H1 (cell line): Measurements from ENCODE around the gene ADCY1. TPM values are rescaled to one million over a fixed set of nuclear protein-coding genes. Genes with fewer than 3 reads are reported as not detected.

Source experiments
- CTCF ChIA-PET: fragments of 300-600 bp; sonication (Branson Sonifier 250); formaldehyde crosslinking; loops from one replicate; lab custom pipeline; 2021; ENCODE audit not compliant: partially characterized antibody; lab: Charles Lee
- POLR2A ChIA-PET: fragments of 300-600 bp; sonication (Branson Sonifier 250); formaldehyde crosslinking; loops from one replicate; lab custom pipeline; 2021; ENCODE audit warnings: inconsistent platforms; ENCODE audit not compliant: partially characterized antibody; lab: Charles Lee
- DNase-seq, 2 experiments: peaks; one replicate each; pipeline versions ENCODE4 v3.0.0 to v3.0.0-alpha.2; 2010 to 2022; ENCODE audit warnings: low spot score in 2 of 2, low read depth in 1 of 2, mixed read lengths in 1 of 2
- FAIRE-seq: peaks from 2 replicates; lab custom pipeline; 2011; peaks lifted over from hg19 to GRCh38; lab: Jason Lieb, UNC
- H2AFZ ChIP-seq: 2 replicates; pipeline ENCODE4 v1.8.1; 2012; ENCODE audit warnings: low read length, inconsistent platforms
- H2AK5ac ChIP-seq: 2 replicates; pipeline ENCODE4 v1.6.1; 2013; ENCODE audit warnings: low read depth, low read length
- H2BK120ac ChIP-seq: replicated peaks from 2 replicates; pipeline ENCODE3; 2013; ENCODE audit warnings: low read depth, low read length, inconsistent platforms
- H2BK12ac ChIP-seq: 2 replicates; pipeline ENCODE4 v1.6.1; 2013; ENCODE audit warnings: low read depth, low read length
- H2BK15ac ChIP-seq: 2 replicates; pipeline ENCODE4 v1.6.1; 2013; ENCODE audit warnings: low read length
- H2BK20ac ChIP-seq: 2 replicates; pipeline ENCODE4 v1.6.1; 2013; ENCODE audit warnings: low read length
- H2BK5ac ChIP-seq: 2 replicates; pipeline ENCODE4 v1.6.1; 2013; ENCODE audit warnings: low read depth, low read length
- H3K14ac ChIP-seq: 2 replicates; pipeline ENCODE4 v1.6.1; 2013; ENCODE audit warnings: inconsistent platforms; ENCODE audit not compliant: insufficient read length
- H3K18ac ChIP-seq: 2 replicates; pipeline ENCODE4 v1.6.1; 2013; ENCODE audit warnings: low read length; ENCODE audit errors: extremely low read depth
- H3K23ac ChIP-seq: 2 replicates; pipeline ENCODE4 v1.6.1; 2013; ENCODE audit warnings: inconsistent platforms; ENCODE audit not compliant: insufficient read length
- H3K23me2 ChIP-seq: 2 replicates; pipeline ENCODE4 v1.6.1; 2013; ENCODE audit warnings: low read depth, low read length
- H3K27ac ChIP-seq: 2 replicates; pipeline ENCODE4 v1.6.1; 2011; ENCODE audit warnings: low read depth, low read length, inconsistent platforms
- H3K27me3 ChIP-seq, 4 experiments: replicated peaks in 1 of 4; 1 replicate in 1 of 4; 2 replicates in 3 of 4; pipeline versions ENCODE4 v1.6.1 to v1.8.1; 2011 to 2013; ENCODE audit warnings: low read length in 3 of 4, mild to moderate bottlenecking in 3 of 4, inconsistent platforms in 2 of 4, mixed read lengths in 2 of 4, moderate library complexity in 1 of 4; ENCODE audit not compliant: control insufficient read depth in 3 of 4, insufficient read depth in 3 of 4; ENCODE audit errors: extremely low read depth in 1 of 4
- H3K36me3 ChIP-seq, 4 experiments: 2 replicates each; pipeline versions ENCODE4 v1.6.1 to v1.8.1; 2011 to 2013; ENCODE audit warnings: mild to moderate bottlenecking in 4 of 4, low read length in 3 of 4, moderate library complexity in 2 of 4, control low read depth in 1 of 4, inconsistent platforms in 1 of 4; ENCODE audit not compliant: insufficient read depth in 4 of 4, control insufficient read depth in 2 of 4
- H3K4ac ChIP-seq: replicated peaks from 2 replicates; pipeline ENCODE3; 2013; ENCODE audit warnings: low read length, low read depth, mixed read lengths, inconsistent platforms; ENCODE audit not compliant: insufficient read length
- H3K4me1 ChIP-seq, 4 experiments: replicated peaks in 1 of 4; 1 replicate in 1 of 4; 2 replicates in 3 of 4; pipeline versions ENCODE4 v1.6.1 to v1.8.1; 2011 to 2013; ENCODE audit warnings: low read length in 3 of 4, inconsistent platforms in 2 of 4, mixed read lengths in 1 of 4; ENCODE audit not compliant: insufficient read depth in 4 of 4, control insufficient read depth in 3 of 4
- H3K4me2 ChIP-seq, 2 experiments: 2 replicates each; pipeline versions ENCODE4 v1.6.1 to v1.8.1; 2011 to 2013; ENCODE audit warnings: low read depth in 2 of 2, low read length in 2 of 2, control low read depth in 1 of 2, inconsistent platforms in 1 of 2, mild to moderate bottlenecking in 1 of 2; ENCODE audit not compliant: insufficient read depth in 1 of 2
- H3K4me3 ChIP-seq, 4 experiments: fragments of 200-600, 300-600 bp in 1 of 4; sonication (generic), shearing (Covaris generic), sonication (Bioruptor Twin) in 1 of 4; 2 replicates each; pipeline versions ENCODE4 v1.5.1 to v1.8.1; 2011 to 2016; ENCODE audit warnings: low read length in 4 of 4, low read depth in 3 of 4, control low read depth in 2 of 4, inconsistent platforms in 2 of 4, mild to moderate bottlenecking in 2 of 4, mixed read lengths in 1 of 4, moderate library complexity in 1 of 4; ENCODE audit not compliant: insufficient read depth in 2 of 4; ENCODE audit errors: extremely low read depth in 1 of 4
- H3K56ac ChIP-seq: replicated peaks from 2 replicates; pipeline ENCODE3; 2013; ENCODE audit warnings: low read depth, mild to moderate bottlenecking, mixed read lengths, low read length, inconsistent platforms; ENCODE audit not compliant: insufficient read length
- H3K79me1 ChIP-seq: 2 replicates; pipeline ENCODE4 v1.6.1; 2013; ENCODE audit warnings: low read depth, low read length, control low read depth
- H3K79me2 ChIP-seq, 2 experiments: 2 replicates each; pipeline versions ENCODE4 v1.6.1 to v1.8.1; 2012 to 2013; ENCODE audit warnings: low read length in 2 of 2, mild to moderate bottlenecking in 2 of 2, inconsistent platforms in 1 of 2; ENCODE audit not compliant: insufficient read depth in 2 of 2, control insufficient read depth in 1 of 2
- H3K9ac ChIP-seq, 4 experiments: replicated peaks in 1 of 4; 1 replicate in 1 of 4; 2 replicates in 3 of 4; pipeline versions ENCODE4 v1.6.1 to v1.8.1; 2011 to 2013; ENCODE audit warnings: low read depth in 3 of 4, low read length in 3 of 4, control low read depth in 2 of 4, mild to moderate bottlenecking in 2 of 4, moderate library complexity in 2 of 4, inconsistent platforms in 1 of 4; ENCODE audit errors: extremely low read depth in 1 of 4
- H3K9me3 ChIP-seq, 2 experiments: 2 replicates each; pipeline versions ENCODE4 v1.6.1 to v1.8.1; 2012 to 2013; ENCODE audit warnings: mild to moderate bottlenecking in 2 of 2, moderate library complexity in 2 of 2, control low read depth in 1 of 2, inconsistent platforms in 1 of 2, low read depth in 1 of 2, low read length in 1 of 2, mixed read lengths in 1 of 2; ENCODE audit not compliant: insufficient read depth in 2 of 2
- H4K20me1 ChIP-seq, 2 experiments: replicated peaks in 1 of 2; 2 replicates each; pipeline versions ENCODE3 to v1.8.1; 2011 to 2013; ENCODE audit warnings: inconsistent platforms in 2 of 2, low read length in 2 of 2, mild to moderate bottlenecking in 1 of 2; ENCODE audit not compliant: insufficient read depth in 2 of 2, control insufficient read depth in 1 of 2
- H4K5ac ChIP-seq: 2 replicates; pipeline ENCODE4 v1.6.1; 2013; ENCODE audit warnings: low read length, low read depth, mixed read lengths, inconsistent platforms; ENCODE audit not compliant: insufficient read length
- H4K8ac ChIP-seq: 2 replicates; pipeline ENCODE4 v1.8.0; 2013; ENCODE audit warnings: mild to moderate bottlenecking, moderate library complexity, low read length, inconsistent platforms; ENCODE audit not compliant: insufficient read depth; ENCODE audit errors: extremely low read depth
- H4K91ac ChIP-seq: replicated peaks from 2 replicates; pipeline ENCODE3; 2013; ENCODE audit warnings: low read length, mixed read lengths, inconsistent platforms; ENCODE audit not compliant: insufficient read length
- BCL11A ChIP-seq, 2 experiments: IDR thresholded peaks; one replicate each; pipeline ENCODE4 v1.6.1; 2011; ENCODE audit warnings: low read depth in 2 of 2, low read length in 2 of 2, mild to moderate bottlenecking in 2 of 2
- EP300 ChIP-seq, 2 experiments: IDR thresholded peaks; 1 replicate in 1 of 2; 2 replicates in 1 of 2; pipeline ENCODE4 v1.6.1; 2011 to 2012; ENCODE audit warnings: low read depth in 2 of 2, low read length in 2 of 2, mild to moderate bottlenecking in 2 of 2, borderline replicate concordance in 1 of 2, inconsistent platforms in 1 of 2, moderate library complexity in 1 of 2
- GTF2F1 ChIP-seq: IDR thresholded peaks from 2 replicates; pipeline ENCODE4 v1.6.1; 2012; ENCODE audit warnings: low read depth, low read length, improper control_type of control experiment, borderline replicate concordance
- POLR2A ChIP-seq, 2 experiments: IDR thresholded peaks; 1 replicate in 1 of 2; 2 replicates in 1 of 2; pipeline ENCODE4 v1.6.1; 2011; ENCODE audit warnings: low read depth in 2 of 2, low read length in 2 of 2, mild to moderate bottlenecking in 2 of 2; ENCODE audit errors: control extremely low read depth in 1 of 2
- RFX5 ChIP-seq: IDR thresholded peaks from 2 replicates; pipeline ENCODE4 v1.6.1; 2011; ENCODE audit warnings: low read depth, low read length, improper control_type of control experiment, borderline replicate concordance
- RXRA ChIP-seq: IDR thresholded peaks from 2 replicates; pipeline ENCODE4 v1.6.1; 2011; ENCODE audit warnings: low read depth, mild to moderate bottlenecking, low read length, moderate library complexity; ENCODE audit not compliant: insufficient read depth
- WGBS, 2 experiments: shearing (Covaris generic) in 1 of 2; methylation state at CpG; one replicate each; pipeline versions ENCODE4 v1.1.6 to v1.1.7; 2013 to 2015; ENCODE audit warnings: low lambda C conversion rate in 2 of 2, mixed read lengths in 2 of 2, inconsistent platforms in 1 of 2, low coverage in 1 of 2, missing lambda C conversion rate in 1 of 2; ENCODE audit not compliant: insufficient replicate concordance in 2 of 2, insufficient coverage in 1 of 2, insufficient read length in 1 of 2; ENCODE audit errors: extremely low coverage in 1 of 2, missing lambda C conversion rate in 1 of 2; 5-methylcytosine and 5-hydroxymethylcytosine counted together
- polyA plus RNA-seq, 7 experiments: library from polyadenylated mRNA; depleted of rRNA in 3 of 7; stranded (reverse) in 5 of 7; unstranded in 2 of 7; fragments of >200 nt in 5 of 7; fragments of 200-250 nt in 2 of 7; gene quantifications; 1 replicate in 5 of 7; 2 replicates in 1 of 7; 4 replicates in 1 of 7; pipeline versions ENCODE4 v1.2.1 to v1.2.3, GENCODE V29; 2011 to 2013; ENCODE audit warnings: missing spikeins in 2 of 7, mixed read lengths in 2 of 7
- total RNA-seq: library from RNA; stranded (reverse); fragmentation: NEBNext Ultra II Directional; extraction: Animal tissue kit (Norgen Biotek cat#: 25700); gene quantifications from 2 replicates; pipeline ENCODE4 v1.2.1, GENCODE V29; 2021

Gene ADCY1
- total and polyA plus RNA-seq, 2 of the 8 experiments (the other 6 are each of a cell fraction or from before 2014, with no cell fraction given): 7.9 to 26.9 TPM

GRCh38 chr7:45589915-45590678 is 15.9 kb downstream of the ADCY1 start:
- no peak overlapping the region for H3K23ac ChIP-seq
- no peak overlapping the region for H2BK15ac ChIP-seq
- H3K27me3 ChIP-seq: no peaks in the 10 kb centered on the region
- no peak overlapping the region for H4K5ac ChIP-seq
- H3K56ac ChIP-seq: no peak overlapping the region
- H2BK20ac ChIP-seq: no peak overlapping the region
- no peak overlapping the region; the same call in 1 of the 2 replicates for H3K18ac ChIP-seq
- no peak overlapping the region for H3K4me3 ChIP-seq
- H2BK120ac ChIP-seq: no peak overlapping the region
- peaks cover 0 to 2% (median 0%) of the 10 kb centered on the region in 4 experiments; a peak in 2 of 7 replicates for H3K4me1 ChIP-seq
- CTCF ChIA-PET: interaction anchor here (0.7 to 3.3 kb wide), 6 partner anchors 8 to 434 kb away, joined by 3 to 22 read pairs (median 3); no protein-coding TSS in a partner anchor
- WGBS, 2 experiments: 91% methylated on average over 17 of the region's 17 CpGs; no CpG with 5 or more reads in 1 of the 2 experiments
- H3K14ac ChIP-seq: no peak overlapping the region
- H3K79me2 ChIP-seq: peaks cover 0 to 36% of the 10 kb centered on the region in 2 experiments; a peak in 2 of 4 replicates
- H2BK5ac ChIP-seq: no peak overlapping the region
- H2AFZ ChIP-seq: no peak overlapping the region
- no peak overlapping the region for H3K4me2 ChIP-seq
- no peak overlapping the region for H3K9ac ChIP-seq
- H3K36me3 ChIP-seq: no peaks in the 10 kb centered on the region; a peak in 1 of 8 replicates
- H3K79me1 ChIP-seq: peaks cover 19% of the 10 kb centered on the region
- no peak overlapping the region for H3K4ac ChIP-seq
- FAIRE-seq (no peak), DNase-seq (peak in 1 of 2 experiments; percentile 33)
- no peak overlapping the region for H2AK5ac ChIP-seq
- H3K27ac ChIP-seq: no peak overlapping the region
- H4K8ac ChIP-seq: no peak overlapping the region
- no peak overlapping the region for H4K91ac ChIP-seq
- H3K23me2 ChIP-seq: peaks cover 3% of the 10 kb centered on the region; the same call in 1 of the 2 replicates
- H4K20me1 ChIP-seq: peaks cover 0 to 17% of the 10 kb centered on the region in 2 experiments
- POLR2A ChIA-PET: interaction anchor here (1.1 to 1.7 kb wide), 2 partner anchors 10 to 23 kb away, joined by 3 to 5 read pairs; no protein-coding TSS in a partner anchor
- 0 out of 2 replicates have a peak overlapping the region, but pooled peaks have one; percentile 39 for H2BK12ac ChIP-seq
- H3K9me3 ChIP-seq: no peaks in the 10 kb centered on the region
- no peak for TF ChIP-seq RXRA
- no peak for TF ChIP-seq POLR2A (IDR thresholded peaks at IDR 0.05; ENCODE audit: control extremely low read depth in 1 of 2, low read depth in 2 of 2, low read length in 2 of 2)
- no peak for TF ChIP-seq GTF2F1
- TF ChIP-seq RFX5: no peak
- no peak for TF ChIP-seq BCL11A (IDR thresholded peaks at IDR 0.05; ENCODE audit: low read depth in 2 of 2, low read length in 2 of 2)
- TF ChIP-seq EP300 (IDR thresholded peaks at IDR 0.05; ENCODE audit: borderline replicate concordance in 1 of 2, low read depth in 2 of 2, low read length in 2 of 2): no peak
